Measurements from ENCODE around the gene EYS.

DNA sequence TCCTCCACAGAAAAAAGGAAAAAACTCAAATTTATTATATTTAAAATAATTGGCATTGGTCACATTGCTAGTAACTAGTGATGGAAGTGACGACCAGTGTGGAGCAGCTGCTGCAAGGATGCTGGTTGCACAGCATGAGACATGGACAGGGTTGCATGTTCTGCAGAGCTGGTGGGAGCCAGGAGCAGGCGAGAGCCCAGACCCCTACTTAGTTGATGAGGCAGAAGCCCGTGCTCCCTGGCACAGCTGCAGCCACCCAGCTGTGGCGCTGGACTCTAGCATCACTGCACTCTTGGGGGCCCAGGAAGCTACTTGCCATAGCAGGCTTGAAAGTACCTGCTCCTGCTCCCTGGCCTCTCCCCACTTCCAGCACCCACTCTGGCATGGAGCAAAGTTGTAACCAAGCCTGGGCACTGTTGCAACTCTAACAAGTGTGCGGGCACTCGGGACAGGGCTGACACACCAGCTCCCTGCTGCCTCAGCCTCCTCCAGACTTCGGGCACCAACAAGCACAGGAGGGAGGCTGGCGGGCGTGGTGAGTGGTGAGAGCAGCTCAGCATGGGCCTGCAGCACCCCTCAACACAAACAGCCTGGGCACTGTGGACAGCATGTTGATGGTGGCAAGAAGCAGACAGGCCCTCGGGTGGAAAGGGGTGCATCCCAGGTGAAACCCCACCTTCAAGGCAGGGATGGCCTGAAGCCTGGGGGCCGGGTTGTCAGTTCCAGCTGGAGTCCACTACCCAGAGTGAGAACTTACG, 69.6 kb downstream of the EYS start:
- TF ChIP-seq TBX3 (IDR thresholded peaks at IDR 0.05; ENCODE audit: borderline replicate concordance) (no peak), SETDB1 (CRISPR knock-in tag; IDR thresholded peaks at IDR 0.05; ENCODE audit: borderline replicate concordance) (no peak), CEBPB (IDR thresholded peaks at IDR 0.05; ENCODE audit: borderline replicate concordance, low read depth, low read length) (no peak), FOSL1 (CRISPR knock-in tag; IDR thresholded peaks at IDR 0.05; ENCODE audit: borderline replicate concordance) (no peak), RFX5 (IDR thresholded peaks at IDR 0.05; ENCODE audit: low read depth, low read length) (no peak), NR2C2 (CRISPR knock-in tag; IDR thresholded peaks at IDR 0.05; ENCODE audit: borderline replicate concordance) (no peak), ZNF292 (CRISPR knock-in tag; IDR thresholded peaks at IDR 0.05; ENCODE audit: borderline replicate concordance, low read depth) (no peak), FOXC1 (CRISPR knock-in tag; IDR thresholded peaks at IDR 0.05; ENCODE audit: borderline replicate concordance) (no peak), HMG20A (CRISPR knock-in tag; IDR thresholded peaks at IDR 0.05; ENCODE audit: borderline replicate concordance) (no peak), RFX1 (IDR thresholded peaks at IDR 0.05) (no peak), ZFAT (CRISPR knock-in tag; conservative IDR thresholded peaks at IDR 0.05) (no peak), KLF13 (CRISPR knock-in tag; IDR thresholded peaks at IDR 0.05) (no peak)
- TF ChIP-seq, protein P1, sequence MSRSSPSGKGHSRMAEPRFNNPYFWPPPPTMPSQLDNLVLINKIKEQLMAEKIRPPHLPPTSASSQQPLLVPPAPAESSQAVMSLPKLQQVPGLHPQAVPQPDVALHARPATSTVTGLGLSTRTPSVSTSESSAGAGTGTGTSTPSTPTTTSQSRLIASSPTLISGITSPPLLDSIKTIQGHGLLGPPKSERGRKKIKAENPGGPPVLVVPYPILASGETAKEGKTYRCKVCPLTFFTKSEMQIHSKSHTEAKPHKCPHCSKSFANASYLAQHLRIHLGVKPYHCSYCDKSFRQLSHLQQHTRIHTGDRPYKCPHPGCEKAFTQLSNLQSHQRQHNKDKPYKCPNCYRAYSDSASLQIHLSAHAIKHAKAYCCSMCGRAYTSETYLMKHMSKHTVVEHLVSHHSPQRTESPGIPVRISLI (CRISPR knock-in tag; IDR thresholded peaks at IDR 0.05; ENCODE audit: borderline replicate concordance): no peak
- TF ChIP-seq, protein P2, sequence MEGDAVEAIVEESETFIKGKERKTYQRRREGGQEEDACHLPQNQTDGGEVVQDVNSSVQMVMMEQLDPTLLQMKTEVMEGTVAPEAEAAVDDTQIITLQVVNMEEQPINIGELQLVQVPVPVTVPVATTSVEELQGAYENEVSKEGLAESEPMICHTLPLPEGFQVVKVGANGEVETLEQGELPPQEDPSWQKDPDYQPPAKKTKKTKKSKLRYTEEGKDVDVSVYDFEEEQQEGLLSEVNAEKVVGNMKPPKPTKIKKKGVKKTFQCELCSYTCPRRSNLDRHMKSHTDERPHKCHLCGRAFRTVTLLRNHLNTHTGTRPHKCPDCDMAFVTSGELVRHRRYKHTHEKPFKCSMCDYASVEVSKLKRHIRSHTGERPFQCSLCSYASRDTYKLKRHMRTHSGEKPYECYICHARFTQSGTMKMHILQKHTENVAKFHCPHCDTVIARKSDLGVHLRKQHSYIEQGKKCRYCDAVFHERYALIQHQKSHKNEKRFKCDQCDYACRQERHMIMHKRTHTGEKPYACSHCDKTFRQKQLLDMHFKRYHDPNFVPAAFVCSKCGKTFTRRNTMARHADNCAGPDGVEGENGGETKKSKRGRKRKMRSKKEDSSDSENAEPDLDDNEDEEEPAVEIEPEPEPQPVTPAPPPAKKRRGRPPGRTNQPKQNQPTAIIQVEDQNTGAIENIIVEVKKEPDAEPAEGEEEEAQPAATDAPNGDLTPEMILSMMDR (CRISPR knock-in tag; IDR thresholded peaks at IDR 0.05): no peak

All from HepG2 (cell line).